Measurements from ENCODE around the gene FRY.

Gene FRY

DNA sequence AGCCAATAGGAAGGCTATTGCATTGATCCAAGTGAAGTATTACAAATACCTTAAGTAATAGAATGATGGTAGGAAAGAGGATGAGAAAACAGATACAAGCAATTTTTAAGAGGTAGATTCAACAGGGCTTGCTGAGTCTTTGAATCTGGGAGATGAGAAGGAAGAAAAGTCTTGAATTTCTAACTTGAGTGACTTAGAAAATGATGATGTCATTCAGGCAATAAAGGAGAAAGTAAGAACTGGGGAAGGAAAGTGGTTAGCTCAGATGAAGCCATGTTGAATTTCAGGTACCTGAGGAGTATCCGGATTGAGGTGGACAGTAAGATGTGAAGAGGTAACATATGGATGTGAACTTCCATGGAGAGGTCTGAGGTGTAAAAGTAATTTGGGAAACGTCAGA, 15.5 kb upstream of the FRY start:
- FAIRE-seq = no peak
- no peak for DNase-seq (ENCODE audit: low spot score)

DNA sequence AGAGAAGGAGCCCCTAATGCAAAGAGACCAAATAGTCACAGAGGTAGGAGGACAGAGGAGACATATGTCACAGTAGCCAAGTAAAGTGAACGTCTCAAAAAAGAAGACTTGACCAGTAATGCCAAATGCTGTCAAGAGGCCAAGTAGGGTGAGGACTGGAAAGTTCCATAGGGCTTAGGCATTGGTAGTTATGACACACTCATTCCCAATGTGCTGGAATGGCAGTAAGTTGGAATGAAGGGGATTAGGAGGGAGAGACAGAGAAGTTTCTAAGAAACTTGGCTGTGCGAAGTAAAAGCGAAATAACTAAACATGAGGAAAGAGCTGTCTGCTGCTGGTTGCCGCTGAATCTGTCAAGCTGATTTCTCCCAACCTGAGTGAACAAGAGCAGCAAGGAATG, 14.9 kb upstream of the FRY start:
- FAIRE-seq (no peak), DNase-seq (ENCODE audit: low spot score) (no peak)

DNA sequence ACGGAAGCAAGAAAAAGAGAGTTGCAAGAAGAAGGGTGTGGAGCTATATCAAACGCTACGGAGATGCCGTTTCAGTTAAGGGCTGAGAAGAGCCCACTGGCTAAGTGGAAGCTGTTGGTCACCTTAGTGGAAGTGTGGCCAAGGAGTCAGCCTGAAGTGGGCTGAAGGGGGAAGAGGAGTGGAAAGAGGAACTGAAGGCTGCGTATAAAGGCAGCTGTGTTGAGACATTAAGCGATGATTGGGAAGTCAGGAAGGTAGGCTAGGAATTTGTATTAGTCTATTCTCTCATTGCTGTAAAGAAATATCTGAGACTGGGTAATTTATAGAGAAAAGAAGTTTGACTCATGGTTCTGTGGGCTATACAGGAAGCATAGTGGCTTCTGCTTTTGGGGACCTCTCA, 14.1 kb upstream of the FRY start:
- no peak for DNase-seq (ENCODE audit: low spot score)
- FAIRE-seq = no peak

DNA sequence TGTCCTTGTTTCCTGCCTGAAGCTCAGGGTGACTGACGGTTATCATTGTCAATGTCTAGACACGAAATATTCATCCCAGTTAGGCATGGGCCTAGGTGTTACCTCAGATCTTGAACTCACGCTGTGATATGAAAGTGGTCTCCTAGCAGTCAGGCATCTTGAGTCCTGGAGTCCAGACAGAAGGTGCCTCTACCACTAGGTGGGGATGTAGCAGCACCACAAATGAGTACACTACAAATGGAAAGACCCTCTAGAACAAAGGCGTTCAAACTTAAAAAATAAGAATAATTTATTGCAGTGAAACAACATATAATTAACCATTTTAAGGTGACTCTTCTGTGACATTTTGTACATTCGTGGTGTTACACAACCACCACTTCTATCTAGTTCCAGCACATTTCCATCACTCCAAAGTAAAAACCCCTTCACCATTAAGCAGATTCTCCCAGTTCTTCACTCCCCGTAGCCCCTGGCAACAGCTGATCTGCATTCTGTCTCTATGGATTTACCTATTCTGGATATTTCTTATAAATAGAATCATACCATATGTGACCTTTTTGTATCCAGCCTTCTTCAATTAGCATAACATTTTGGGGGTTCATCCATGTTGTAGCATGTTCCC, 11.9 kb upstream of the FRY start:
- peak; percentile 51 for DNase-seq (ENCODE audit: low spot score)
- no peak for FAIRE-seq

DNA sequence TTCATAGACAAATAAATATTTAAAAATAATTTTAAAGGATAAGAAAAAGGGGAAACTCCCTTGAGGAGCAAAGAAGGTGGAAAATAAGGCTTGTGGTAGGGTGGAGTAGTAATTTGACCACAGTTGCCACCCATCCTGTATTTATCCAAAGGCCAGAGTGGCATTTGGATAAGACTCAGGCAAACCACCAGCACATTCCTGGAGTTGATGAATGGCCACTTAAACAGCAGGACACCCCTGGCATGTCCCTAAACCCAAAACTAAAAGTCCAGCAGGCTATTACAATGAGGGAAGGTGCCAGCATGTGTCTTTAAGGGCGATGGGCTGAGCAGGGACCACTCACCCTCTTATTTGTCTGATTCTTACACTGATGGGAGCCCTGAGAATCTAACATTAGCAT, 9.8 kb upstream of the FRY start:
- DNase-seq (ENCODE audit: low spot score) (no peak), FAIRE-seq (no peak)

DNA sequence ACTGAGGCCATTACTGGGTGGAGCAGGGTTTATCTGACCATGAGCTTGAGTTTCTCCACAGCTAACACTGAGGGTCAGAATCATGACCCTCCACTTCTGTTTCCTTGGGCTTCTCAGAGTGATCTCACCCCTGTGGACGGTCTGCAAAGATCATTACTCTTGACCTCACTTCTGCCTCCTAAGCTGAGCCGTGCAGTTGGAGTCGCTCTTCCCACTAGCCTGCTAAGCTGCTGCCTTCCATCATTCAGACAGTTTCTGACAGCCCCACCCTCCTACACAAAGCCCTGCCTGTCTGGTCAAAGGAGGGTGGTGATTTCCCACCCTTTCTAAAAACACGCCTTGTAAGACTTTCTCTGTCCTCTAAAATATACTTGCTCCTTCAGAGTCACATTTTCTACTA, 9.3 kb upstream of the FRY start:
- FAIRE-seq = no peak
- DNase-seq (ENCODE audit: low spot score) = no peak

DNA sequence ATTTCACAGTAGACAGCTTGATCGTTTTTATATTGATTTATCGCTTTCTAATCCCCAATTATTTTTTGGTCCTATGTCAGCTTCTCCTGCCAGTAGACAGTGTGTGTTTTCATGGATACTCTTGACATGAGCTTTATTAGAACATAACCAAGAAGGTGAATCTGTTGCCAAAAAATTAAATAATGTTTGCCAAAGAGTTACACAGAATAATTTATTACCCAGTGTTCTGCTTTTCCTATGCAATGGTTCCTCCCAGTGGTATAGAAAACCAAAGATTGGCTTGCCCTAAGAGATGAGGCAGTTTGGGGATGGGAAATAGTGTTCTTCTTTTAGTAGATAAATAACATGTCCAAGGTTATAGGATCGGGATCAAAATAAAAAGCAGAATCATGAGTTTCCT, 8.5 kb upstream of the FRY start:
- DNase-seq (ENCODE audit: low spot score) (no peak), FAIRE-seq (no peak)

DNA sequence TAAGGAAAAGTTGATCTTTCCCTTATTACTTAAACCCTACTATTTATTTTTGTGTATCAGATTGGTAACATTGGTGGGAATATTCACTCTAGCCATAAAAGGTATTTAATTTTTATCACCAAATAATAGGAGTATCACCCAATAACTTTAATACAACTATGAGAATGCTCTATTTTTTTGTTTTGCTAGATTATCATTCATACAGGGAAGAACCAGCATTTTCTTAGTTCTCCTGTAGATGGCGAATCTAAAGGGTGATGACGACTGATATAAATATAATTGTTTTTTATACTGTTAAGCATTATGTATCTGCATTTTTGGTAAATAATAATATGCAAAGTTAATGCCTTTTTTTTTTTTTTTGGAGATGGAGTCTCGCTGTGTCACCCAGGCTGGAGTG, 7.9 kb upstream of the FRY start:
- no peak for FAIRE-seq
- DNase-seq (ENCODE audit: low spot score) = no peak

DNA sequence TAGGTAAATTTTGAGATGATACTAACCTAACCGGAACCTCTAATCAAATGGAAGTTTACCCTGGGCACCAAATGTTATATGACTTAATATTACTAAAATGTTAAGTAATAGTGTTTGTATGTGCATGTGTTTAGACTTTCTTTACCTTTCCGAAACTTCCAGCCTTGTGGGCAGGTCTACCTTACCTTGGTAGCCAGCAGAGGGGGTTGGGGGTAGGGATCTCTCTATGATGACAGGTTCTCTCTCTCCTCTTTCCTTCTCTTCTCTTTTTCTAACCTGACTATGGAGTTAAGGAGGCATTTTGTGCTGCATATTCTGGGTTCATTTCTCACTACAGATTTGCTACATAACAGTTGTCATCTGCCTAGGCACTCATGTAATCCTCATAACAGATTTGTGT, 6.8 kb upstream of the FRY start:
- FAIRE-seq = no peak
- DNase-seq (ENCODE audit: low spot score) = no peak

DNA sequence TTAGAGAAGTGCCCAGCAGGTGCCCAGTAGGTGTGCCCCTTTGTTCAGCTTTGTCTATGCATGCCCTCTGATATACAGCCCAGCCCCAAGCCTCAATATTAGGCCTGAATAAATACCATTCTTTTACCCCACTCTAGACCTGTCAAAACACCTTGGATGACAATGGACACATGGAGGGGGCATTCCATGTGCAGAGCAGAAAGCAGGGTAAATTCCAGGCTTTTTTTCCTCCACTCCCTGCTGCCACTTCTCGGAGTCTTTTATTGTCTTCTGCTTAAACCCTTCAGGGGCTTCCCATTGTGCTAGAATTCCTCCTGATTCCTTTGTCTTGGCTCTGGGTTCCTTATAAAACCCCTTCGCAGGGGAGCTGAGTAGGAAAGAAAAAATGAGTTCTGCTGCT, 5.8 kb upstream of the FRY start:
- DNase-seq (ENCODE audit: low spot score) = no peak
- FAIRE-seq = no peak

DNA sequence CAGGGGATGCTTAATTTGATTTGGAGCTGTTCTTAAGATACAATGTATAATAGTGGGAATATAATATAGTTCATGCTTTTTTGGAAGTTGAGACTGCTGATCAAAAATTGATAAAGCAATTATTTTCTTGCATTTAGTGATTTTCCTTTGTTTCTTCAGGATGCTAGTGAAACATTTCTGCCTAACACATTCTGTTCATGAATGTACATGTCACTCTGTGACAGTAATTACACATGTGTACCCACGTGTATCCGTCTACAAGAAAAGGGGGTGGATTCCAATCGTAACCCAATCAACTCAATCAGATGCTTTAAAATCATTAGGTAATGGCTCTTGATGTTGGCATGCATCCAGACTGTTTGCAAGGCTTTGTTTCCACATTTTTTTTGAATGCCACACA, 5.0 kb upstream of the FRY start:
- DNase-seq (ENCODE audit: low spot score) (no peak), FAIRE-seq (no peak)

DNA sequence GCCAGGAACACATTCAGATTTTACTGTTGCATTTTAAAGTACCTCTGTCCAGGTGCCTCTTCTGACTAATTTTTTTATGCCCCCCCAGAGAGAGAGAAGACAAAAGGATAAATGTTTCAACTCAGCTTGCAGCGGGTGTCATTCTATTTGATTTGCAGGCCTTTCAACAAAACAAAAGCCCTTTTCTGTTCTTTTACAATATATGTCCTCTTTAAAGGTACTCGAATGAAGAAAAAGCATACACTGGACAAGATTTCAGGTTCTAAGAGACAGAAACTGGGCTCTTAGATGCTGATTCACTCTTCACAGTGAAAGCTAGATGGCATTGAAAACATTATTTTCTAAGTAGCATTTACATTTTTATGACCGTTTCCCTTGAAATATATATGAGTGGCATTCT, 2.9 kb upstream of the FRY start:
- FAIRE-seq (no peak), DNase-seq (ENCODE audit: low spot score) (no peak)

DNA sequence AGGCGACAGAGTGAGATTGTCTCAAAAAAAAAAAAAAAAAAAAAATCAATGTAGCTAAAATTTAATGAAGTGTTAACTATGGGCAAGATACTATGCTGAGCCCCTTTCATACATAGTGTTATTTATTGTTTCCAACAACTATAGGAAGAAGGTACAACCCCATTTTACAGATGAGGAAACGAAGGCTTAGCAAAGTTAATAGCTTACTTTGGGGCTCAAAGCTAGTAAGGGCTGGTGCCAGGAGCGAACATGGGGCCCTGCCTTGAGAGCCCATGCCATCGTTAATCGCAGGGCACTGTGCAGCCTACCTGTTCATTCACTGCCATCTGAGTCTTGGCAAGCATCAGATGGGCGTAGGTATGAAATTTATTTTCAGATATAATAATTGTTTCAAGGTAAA, 1.9 kb upstream of the FRY start:
- FAIRE-seq = no peak

DNA sequence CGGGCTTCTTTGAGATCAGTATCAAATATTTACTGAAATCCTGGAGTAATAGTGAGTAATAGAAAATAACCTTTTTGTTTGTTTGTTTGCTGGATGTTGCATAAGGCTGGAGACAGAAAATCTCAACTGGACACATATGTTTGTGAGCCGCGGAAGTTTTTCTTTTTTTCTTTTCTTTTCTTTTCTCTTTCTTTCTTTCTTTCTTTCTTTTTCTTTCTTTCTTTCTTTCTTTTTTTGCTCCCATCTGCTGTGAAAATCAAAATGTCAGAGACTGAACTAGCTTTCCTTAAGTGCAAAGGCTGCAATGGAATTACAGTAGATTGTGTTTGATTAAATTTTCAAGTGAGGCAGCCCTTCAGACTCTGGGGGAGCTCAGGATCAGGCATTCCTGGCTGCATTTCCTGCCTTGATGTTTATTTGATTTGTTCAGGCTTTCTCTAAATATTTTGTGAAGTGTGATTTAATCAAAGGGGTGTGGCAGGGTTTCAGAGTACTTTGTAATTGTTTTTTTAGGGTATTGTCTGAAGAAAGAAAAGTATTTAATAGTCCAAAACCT, 319 bp downstream of the FRY start:
- DNase-seq (ENCODE audit: low spot score) (no peak), FAIRE-seq (no peak)

More for the DNA sequence above, 1.9 kb upstream of the FRY start:
- DNase-seq (ENCODE audit: low spot score) = no peak

DNA sequence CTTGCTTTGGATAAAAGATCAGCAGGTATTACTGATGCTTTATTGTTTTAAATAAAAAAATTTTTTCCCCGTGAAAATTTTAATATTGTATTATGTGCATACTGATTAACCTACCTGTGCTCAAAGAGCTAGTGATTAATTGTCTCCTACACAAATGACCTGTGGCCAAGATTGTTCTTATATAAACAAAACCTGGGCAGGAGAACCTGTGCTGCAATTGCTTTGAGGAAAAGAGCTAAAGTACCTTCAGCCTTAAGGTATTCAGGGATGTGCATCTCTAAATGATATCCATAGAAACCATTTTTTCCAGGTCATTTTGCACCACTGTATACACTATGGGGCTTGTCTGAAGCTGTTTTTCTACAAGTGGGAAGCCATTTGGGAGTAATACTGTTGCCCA, 1.2 kb downstream of the FRY start:
- no peak for FAIRE-seq
- DNase-seq (ENCODE audit: low spot score) = no peak

DNA sequence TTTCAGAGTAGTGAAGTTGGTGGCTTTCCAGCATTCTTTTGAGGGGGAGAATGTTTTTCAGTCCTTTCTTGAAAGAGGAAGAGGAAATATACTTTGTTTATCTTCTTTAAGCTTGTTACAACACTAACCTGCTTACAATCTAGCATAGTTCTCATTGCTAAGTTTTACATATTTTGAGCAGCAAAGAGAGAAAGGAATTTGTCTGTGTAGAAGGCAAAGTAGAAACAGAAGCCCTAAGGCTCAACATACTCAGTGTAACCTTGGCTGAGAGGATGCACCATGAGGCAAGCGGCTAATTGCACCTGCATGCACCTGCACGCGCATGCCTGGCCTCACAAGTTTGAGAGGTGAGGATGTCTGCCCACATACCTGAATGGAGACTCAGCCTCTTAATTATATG, 2.2 kb downstream of the FRY start:
- no peak for DNase-seq (ENCODE audit: low spot score)
- no peak for FAIRE-seq

DNA sequence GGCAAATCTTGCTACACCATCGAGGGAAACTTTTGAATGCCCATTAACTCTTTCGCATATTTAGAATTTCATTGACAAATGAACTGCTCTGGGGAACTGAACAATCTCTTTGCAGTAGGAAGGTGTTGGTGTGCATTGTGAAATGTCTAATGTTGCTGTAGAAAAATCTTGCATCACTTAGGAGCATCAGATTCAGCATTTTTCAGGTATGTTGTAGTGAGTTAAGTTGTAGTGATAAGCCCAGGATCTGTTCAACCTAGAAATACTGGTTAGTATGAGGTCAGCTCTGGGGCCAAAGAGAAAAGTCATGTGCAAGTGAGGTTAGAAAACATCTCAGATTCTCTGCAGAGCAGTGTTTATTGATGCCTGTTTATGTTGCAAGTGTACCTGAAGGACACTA, 4.1 kb downstream of the FRY start:
- FAIRE-seq (no peak), DNase-seq (ENCODE audit: low spot score) (no peak)

DNA sequence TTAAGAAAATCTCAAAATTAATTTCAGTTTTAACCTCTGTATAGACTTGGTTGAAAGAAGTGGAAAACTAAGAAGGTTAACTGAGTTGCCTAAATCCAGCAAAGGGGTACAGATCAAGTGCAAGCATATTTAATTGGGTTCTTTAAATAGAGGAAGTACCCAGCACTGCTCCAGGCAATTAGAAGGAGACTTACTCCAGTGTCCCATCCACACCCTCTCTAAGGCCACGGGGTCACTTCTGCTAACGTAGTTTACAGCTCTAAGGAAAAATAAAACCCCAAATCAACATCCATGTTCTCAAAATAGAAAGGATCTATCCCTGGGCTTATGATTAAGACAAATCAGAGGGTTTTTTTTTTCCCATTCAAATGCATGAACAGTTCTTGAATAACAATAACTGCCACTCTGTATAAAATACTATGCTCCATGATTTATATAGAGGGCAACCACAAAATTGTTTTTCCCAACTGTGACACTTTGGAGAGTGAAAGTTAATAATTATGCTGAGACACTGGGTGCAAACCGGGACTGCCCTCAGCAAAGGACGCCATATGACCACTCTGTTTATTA, 4.6 kb downstream of the FRY start:
- FAIRE-seq = no peak
- DNase-seq (ENCODE audit: low spot score) = no peak

DNA sequence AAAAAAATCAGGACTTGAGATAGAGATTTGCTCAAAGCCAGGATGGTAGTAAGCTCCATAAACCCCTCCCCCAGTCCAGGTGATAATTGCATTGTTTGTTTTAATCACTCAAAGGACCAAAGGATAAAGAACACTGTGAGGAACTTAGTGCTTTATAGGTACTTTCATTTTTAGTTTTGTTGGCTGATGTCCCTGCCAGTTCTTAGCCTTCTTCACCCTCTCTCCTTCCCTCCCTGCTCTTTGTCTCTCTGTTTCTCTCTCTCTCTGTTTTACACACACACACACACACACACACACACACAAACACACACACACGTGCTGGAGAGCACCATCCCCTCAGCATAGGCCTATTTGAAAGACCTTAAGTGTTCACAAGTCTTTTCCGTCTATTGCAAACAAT, 5.2 kb downstream of the FRY start:
- FAIRE-seq = no peak

DNA sequence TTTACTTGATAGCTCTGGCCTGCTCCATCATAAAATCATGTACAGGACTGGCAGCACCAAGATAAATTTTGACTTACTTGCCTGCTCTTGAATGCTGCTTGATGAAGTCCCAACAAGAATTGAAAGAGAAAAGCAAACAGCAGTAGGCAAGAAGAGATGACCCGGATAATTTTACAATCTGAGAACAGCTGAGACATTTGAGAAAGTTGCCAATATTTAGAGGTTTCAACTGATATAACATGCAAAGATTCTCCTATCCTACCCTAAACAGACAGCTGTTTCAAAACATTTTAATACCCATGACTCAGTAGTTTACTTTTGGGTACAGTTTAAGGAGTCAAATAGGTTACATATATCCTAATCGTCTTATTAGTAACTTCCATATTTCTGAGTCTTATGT, 5.9 kb downstream of the FRY start:
- no peak for FAIRE-seq

More for the DNA sequence above, 5.2 kb downstream of the FRY start:
- no peak for DNase-seq (ENCODE audit: low spot score)

DNA sequence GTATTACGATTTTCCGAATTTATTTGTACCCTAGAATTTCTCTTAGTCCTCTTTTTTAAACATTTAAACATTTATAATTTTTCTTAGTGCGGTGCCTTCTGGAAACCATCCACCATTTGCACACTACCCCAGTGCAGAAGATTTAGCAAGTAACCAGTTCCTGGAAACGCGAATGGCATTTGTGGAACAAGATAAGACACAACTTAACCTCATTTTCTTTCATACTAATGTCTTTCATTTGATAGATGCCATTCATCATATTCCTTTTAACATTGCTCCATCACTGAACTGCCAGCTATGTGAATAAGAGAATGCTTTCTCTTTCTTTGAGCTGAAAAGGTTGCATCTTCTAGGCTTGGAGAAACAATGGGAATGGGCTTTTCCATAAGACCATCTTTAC, 6.8 kb downstream of the FRY start:
- FAIRE-seq (no peak), DNase-seq (ENCODE audit: low spot score) (no peak)

More for the DNA sequence above, 5.9 kb downstream of the FRY start:
- no peak for DNase-seq (ENCODE audit: low spot score)

DNA sequence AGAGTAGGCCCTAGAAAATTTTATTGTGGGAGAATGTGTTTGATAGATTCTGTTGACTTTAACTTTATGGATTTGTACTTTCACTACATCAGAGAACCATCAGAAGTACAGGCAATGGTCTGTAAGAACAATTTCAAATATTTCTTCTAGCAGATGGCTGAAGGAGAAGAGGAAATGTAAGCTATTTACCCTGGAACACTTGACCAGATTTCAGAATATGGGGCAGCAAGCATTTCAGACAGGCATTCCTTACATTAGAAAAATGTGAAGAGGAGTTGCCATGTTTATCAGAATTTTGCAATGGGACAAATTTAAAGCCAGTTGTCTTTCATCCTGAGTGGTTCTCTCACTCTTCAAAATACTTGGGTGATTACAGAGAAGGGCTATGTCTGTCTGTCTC, 7.5 kb downstream of the FRY start:
- DNase-seq (ENCODE audit: low spot score) (no peak), FAIRE-seq (no peak)

DNA sequence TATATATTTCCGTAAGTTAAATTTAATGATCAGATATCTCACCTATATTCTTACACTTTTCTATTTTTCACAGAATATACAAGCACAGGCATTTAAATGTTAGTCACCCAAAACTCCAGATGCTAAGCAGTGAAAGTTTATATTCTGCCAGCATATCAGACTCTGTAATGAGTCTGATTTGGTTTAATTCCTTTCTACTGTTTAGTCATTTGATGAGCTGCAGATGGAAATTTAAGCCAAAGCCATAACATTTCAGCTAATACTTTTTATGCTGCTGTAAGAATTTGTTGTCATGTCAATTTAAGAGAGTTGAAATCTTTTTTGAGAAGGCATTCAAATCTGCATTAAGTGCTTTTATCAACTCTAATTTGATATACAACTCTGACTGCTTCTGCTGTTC, 8.0 kb downstream of the FRY start:
- FAIRE-seq (no peak), DNase-seq (ENCODE audit: low spot score) (no peak)

Measured in urothelium cell line (cell line).